Coronary artery (tissue), 2 donors: ENCODE data around the gene OTUD7B.
"Not testable (repeated sequence)": the region's sequence is repeated elsewhere in the genome, so short reads cannot be mapped to it uniquely, and the experiment has no call there.

Source experiments
- DNase-seq: peaks from one replicate; pipeline ENCODE4 v3.0.0-alpha.2; 2017; ENCODE audit warnings: low spot score
- H3K27ac ChIP-seq, 2 donors: fragments of 200-600 bp; sonication (generic); one replicate each; pipeline ENCODE4 v1.5.1; 2016 to 2019
- H3K4me3 ChIP-seq: fragments of 200-600 bp; sonication (generic); 2 replicates; pipeline ENCODE4 v1.5.1; 2016; ENCODE audit warnings: mild to moderate bottlenecking, moderate library complexity
- TF ChIP-seq, protein P1 (sequence below): fragments of 200-600 bp; sonication (generic); IDR thresholded peaks from one replicate; pipeline ENCODE4 v1.5.1; 2019; ENCODE audit warnings: antibody characterized with exemption

Gene OTUD7B

DNA sequence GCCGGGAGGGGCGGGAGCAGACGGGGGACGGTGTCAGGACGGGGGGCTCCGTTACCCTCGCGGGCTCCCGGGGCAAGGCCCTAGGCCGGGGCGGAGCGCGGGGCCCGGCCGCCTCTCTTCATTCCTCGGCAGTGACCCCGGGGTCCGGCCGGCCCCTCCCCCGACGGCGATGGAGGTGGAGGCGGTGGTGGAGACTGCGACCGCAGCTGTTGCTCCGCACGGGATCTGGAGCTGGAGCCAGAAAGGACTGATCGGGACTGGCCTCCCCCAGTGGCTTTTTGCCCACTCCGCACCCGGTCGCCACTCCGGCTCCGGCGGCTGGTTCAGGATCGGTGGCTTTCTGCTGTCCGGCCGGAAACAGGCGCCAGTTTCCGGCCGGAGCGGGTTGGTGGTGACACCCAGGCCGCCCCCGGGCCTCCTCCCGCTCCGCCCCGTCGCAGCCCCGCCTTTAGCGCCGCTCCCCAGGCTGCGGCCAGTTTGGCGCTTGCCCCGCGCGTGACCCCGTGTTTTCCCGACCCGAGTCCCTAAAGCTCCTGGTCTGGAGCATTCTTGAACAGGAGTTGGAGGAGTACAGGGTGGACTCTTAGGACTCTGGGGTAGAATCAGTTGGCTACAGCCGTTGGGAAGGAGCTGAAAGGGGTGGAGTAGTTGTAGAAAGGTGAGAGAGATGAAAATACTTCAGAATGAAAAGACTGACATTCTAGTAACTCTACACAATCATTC is at the start of gene OTUD7B:
OTUD7B (minus strand) TSS at position 334 of the 723 bp plus-strand sequence. CDS start 33,216 bp downstream, outside the sequence.
- H3K4me3 ChIP-seq = peak within 1 kb of the TSS; percentile 87
- peak within 1 kb of the TSS; percentile 95 to 96 for H3K27ac ChIP-seq
- peak; percentile 90 for DNase-seq
- TF ChIP-seq, protein P1, sequence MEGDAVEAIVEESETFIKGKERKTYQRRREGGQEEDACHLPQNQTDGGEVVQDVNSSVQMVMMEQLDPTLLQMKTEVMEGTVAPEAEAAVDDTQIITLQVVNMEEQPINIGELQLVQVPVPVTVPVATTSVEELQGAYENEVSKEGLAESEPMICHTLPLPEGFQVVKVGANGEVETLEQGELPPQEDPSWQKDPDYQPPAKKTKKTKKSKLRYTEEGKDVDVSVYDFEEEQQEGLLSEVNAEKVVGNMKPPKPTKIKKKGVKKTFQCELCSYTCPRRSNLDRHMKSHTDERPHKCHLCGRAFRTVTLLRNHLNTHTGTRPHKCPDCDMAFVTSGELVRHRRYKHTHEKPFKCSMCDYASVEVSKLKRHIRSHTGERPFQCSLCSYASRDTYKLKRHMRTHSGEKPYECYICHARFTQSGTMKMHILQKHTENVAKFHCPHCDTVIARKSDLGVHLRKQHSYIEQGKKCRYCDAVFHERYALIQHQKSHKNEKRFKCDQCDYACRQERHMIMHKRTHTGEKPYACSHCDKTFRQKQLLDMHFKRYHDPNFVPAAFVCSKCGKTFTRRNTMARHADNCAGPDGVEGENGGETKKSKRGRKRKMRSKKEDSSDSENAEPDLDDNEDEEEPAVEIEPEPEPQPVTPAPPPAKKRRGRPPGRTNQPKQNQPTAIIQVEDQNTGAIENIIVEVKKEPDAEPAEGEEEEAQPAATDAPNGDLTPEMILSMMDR = no peak

DNA sequence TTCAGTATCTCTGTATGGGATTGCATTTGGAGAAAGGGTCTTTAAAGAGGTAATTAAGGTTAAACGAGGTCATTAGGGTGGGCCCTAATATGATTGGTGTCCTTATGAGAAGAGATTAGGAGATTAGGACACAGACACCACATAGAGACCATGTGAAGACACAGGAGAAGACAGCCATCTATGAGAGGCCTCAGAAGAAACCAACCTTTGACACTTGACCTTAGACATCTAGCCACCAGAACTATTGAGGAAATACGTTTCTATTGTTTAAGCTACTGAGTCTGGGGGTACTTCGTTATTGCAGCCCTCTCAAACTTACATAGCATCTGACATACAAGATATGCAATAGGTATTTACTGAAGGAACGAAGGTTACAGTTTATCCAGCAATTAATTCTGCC is 49.7 kb upstream of the OTUD7B start:
- DNase-seq = no peak
- H3K27ac ChIP-seq = no peak overlapping the region
- TF ChIP-seq, protein P1 = no peak

DNA sequence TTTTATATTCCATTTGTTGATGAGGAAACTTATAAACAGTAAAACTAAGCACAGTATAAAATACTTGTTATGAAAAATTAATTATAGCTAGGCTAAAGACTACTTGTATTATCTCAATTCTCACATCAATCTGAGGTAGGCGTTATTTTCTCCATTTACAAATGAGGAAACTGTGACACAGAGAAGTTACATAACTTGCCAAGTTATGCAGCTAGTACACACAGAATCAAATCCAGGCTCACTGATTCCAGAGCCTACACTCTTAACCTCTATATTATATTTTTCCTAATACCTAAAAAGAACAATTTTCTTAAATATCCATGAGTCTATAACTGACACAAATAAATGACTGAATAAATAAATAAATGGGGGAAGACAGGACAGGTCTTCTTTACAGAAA is 45.9 kb upstream of the OTUD7B start:
- Histone ChIP-seq H3K27ac (no peak overlapping the region), H3K4me3 (no peak overlapping the region)
- TF ChIP-seq, protein P1 = no peak
- DNase-seq = no peak

More for the DNA sequence above, 49.7 kb upstream of the OTUD7B start:
- H3K4me3 ChIP-seq = no peak overlapping the region

DNA sequence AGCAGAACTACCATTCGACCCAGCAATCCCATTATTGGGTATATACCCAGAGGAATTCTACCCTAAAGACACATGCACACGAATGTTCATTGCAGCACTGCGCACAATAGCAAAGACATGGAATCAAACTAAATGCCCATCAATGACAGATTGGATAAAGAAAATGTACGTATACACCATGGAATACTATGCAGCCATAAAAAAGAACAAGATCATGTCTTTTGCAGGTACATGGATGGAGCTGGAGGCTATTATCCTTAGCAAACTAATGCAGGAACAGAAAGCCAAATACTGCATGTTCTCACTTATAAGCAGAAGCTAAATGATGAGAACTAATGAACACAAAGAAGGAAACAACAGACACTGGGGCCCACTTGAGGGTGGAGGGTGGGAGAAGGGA is 45.0 kb upstream of the OTUD7B start:
- H3K4me3 ChIP-seq, H3K27ac ChIP-seq, DNase-seq: not testable (repeated sequence)

DNA sequence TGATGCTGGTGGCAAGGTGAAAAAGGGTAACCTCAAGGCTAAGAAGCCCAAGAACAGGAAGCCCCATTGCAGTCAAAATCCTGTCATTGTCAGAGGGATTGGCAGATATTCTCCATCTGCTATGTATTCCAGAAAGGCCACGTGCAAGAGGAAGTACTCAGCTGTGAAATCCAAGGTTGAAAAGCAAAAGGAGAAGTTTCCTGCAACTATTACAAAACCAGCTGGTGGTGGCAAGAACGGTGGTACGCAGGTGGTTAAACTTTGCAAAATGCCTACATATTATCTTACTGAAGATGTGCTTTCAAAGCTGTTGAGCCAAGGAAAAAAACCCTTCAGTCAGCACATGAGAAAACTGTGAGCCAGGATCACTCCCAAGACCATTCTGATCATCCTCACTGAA is 43.4 kb upstream of the OTUD7B start:
- TF ChIP-seq, protein P1 = no peak
- no peak overlapping the region for H3K4me3 ChIP-seq
- H3K27ac ChIP-seq = no peak overlapping the region
- DNase-seq = no peak

DNA sequence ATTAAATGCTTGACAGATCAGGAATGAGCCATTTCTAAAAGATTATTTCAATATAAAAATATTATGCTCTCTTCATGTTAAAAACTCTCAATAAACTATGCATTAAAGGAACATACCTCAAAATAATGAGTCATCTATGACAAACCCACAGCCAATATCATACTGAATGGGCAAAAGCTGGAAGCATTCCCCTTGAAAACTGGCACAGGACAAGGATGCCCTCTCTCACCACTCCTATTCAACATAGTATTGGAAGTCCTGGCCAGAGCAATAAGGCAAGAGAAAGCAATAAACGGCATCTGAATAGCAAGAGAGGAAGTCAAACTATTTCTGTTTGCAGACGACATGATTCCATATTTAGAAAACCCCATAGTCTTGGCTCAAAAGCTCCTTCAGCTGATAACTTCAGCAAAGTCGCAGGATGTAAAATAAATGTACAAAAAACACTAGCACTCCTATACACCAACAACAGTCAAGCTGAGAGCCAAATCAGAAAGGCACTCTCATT is 41.4 kb upstream of the OTUD7B start:
- not testable (repeated sequence) for H3K4me3 ChIP-seq, DNase-seq, H3K27ac ChIP-seq

DNA sequence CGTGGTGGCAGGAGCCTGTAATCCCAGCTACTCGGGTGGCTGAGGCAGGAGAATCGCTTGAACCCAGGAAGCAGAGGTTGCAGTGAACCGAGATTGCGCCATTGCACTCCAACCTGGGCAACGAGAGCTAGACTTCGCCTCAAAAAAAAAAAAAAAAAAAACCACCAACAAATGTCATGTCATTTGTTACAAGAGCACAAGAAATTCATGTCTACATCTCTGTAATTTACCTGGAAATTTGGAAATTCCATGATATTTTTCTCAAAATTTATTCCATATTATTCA is 40.5 kb upstream of the OTUD7B start:
- H3K4me3 ChIP-seq = no peak overlapping the region
- DNase-seq = no peak
- H3K27ac ChIP-seq = no peak overlapping the region
- TF ChIP-seq, protein P1 = no peak

DNA sequence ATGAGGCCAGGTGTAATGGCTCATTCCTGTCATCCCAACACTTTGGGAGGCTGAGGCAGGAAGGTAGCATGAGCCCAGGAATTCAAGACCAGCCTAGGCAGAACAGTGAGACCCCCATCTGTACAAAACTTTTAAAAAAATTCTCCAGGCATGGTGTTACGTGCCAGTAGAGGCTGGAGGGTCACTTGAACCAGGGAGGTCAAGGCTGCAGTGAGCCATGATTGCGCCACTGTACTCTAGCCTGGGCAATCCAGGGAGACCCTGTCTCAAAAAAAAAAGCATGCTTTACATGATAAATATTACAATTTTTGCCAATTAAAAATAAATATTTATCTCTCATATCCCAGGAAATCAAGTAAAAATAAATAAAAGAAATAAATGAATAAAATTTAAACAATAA is 39.4 kb upstream of the OTUD7B start:
- no peak for DNase-seq
- Histone ChIP-seq H3K27ac (no peak overlapping the region), H3K4me3 (no peak overlapping the region)
- TF ChIP-seq, protein P1 = no peak
